Measurements from ENCODE around the gene ZNF664. TPM values are rescaled to one million over a fixed set of nuclear protein-coding genes. Genes with fewer than 3 reads are reported as not detected.

ZNF664 gene
- total and polyA plus RNA-seq, 2 of the 13 experiments (the other 11 are each of a cell fraction or from before 2014, with no cell fraction given): 43.9 to 56.5 TPM

- in situ Hi-C loops (cut with HindIII; ENCODE audit: extremely low pct_ligation_motif_present, low pct_unique_long_range_greater_than_20kb) (no loop called here), intact Hi-C loops (cut with micrococcal nuclease; ENCODE audit: unreplicated experiment) (loop anchor here (10.0 kb wide), 1 partner anchor 275 kb away; the partner anchor contains the start of gene ATP6V0A2)
- H3K27me3 ChIP-seq (ENCODE audit: control insufficient read depth in 1 of 2, insufficient read depth in 2 of 2, low read length in 2 of 2): no peaks in the 10 kb centered on the region
- no peak overlapping the region; the same call in 1 of the 2 replicates for H3K9ac ChIP-seq (ENCODE audit: insufficient read depth, low read depth, low read length)
- no peak for TF ChIP-seq FOXA1 (IDR thresholded peaks at IDR 0.05)
- TF ChIP-seq FOXA1 (CRISPR knock-in tag; IDR thresholded peaks at IDR 0.05): peak; percentile 3; the same call in 1 of the 2 replicates
- TF ChIP-seq ZNF34 (CRISPR knock-in tag; IDR thresholded peaks at IDR 0.05; ENCODE audit: borderline replicate concordance): no peak
- TF ChIP-seq, protein P1, sequence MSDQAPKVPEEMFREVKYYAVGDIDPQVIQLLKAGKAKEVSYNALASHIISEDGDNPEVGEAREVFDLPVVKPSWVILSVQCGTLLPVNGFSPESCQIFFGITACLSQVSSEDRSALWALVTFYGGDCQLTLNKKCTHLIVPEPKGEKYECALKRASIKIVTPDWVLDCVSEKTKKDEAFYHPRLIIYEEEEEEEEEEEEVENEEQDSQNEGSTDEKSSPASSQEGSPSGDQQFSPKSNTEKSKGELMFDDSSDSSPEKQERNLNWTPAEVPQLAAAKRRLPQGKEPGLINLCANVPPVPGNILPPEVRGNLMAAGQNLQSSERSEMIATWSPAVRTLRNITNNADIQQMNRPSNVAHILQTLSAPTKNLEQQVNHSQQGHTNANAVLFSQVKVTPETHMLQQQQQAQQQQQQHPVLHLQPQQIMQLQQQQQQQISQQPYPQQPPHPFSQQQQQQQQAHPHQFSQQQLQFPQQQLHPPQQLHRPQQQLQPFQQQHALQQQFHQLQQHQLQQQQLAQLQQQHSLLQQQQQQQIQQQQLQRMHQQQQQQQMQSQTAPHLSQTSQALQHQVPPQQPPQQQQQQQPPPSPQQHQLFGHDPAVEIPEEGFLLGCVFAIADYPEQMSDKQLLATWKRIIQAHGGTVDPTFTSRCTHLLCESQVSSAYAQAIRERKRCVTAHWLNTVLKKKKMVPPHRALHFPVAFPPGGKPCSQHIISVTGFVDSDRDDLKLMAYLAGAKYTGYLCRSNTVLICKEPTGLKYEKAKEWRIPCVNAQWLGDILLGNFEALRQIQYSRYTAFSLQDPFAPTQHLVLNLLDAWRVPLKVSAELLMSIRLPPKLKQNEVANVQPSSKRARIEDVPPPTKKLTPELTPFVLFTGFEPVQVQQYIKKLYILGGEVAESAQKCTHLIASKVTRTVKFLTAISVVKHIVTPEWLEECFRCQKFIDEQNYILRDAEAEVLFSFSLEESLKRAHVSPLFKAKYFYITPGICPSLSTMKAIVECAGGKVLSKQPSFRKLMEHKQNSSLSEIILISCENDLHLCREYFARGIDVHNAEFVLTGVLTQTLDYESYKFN (CRISPR knock-in tag; conservative IDR thresholded peaks at IDR 0.05): 0 out of 2 replicates have a peak, but pooled peaks have one; percentile 22
- ChIA-PET POLR2A (no interaction called here), CTCF (ENCODE audit: low intra/inter-chr PET ratio, low total read pairs) (no interaction called here)
- DNase-seq (ENCODE audit: low spot score): no peak
- no TSS peak for BruUV-seq (replicated peaks)
- H3K79me2 ChIP-seq (ENCODE audit: insufficient read depth, low read length): peaks cover 30% of the 10 kb centered on the region
- WGBS (ENCODE audit: low lambda C conversion rate): 91% methylated on average over 1 of the region's 1 CpG
- H3K4me2 ChIP-seq (ENCODE audit: low read depth, low read length): no peak overlapping the region
- H4K20me1 ChIP-seq (ENCODE audit: insufficient read depth, low read length): peaks cover 8% of the 10 kb centered on the region
- no peak overlapping the region for H2AFZ ChIP-seq (ENCODE audit: low read length)
- no peak for FAIRE-seq
- peak; percentile 31; the same call in 1 of the 3 replicates for ATAC-seq
- peaks cover 50% of the 10 kb centered on the region for H3K4me1 ChIP-seq (ENCODE audit: insufficient read depth, low read length)
- H3K4me3 ChIP-seq (replicated peaks in 1 of 3; ENCODE audit: insufficient read depth in 1 of 3, low read depth in 2 of 3, low read length in 3 of 3): no peak overlapping the region
- H3K27ac ChIP-seq (ENCODE audit: extremely low read length, insufficient read depth, low read length): peak overlapping the region; percentile 6
- H3K36me3 ChIP-seq (replicated peaks in 1 of 2; ENCODE audit: control insufficient read depth in 1 of 2, insufficient read depth in 2 of 2, low read length in 2 of 2): peaks cover 2 to 68% of the 10 kb centered on the region in 2 experiments
- no peaks in the 10 kb centered on the region for H3K9me3 ChIP-seq (ENCODE audit: low read length)
These were observed 16.7 kb downstream of the ZNF664 start for GRCh38 chr12:123989753-123990152.

GRCh38 chr12:123990511-123990910 lies 17.5 kb downstream of the ZNF664 start:
- H3K79me2 ChIP-seq (ENCODE audit: insufficient read depth, low read length): peaks cover 32% of the 10 kb centered on the region
- H3K4me2 ChIP-seq (ENCODE audit: low read depth, low read length): 0 out of 2 replicates have a peak overlapping the region, but pooled peaks have one; percentile 0
- TF ChIP-seq GZF1 (CRISPR knock-in tag; IDR thresholded peaks at IDR 0.05) (no peak), IKZF1 (IDR thresholded peaks at IDR 0.05) (no peak)
- TF ChIP-seq, protein P2, sequence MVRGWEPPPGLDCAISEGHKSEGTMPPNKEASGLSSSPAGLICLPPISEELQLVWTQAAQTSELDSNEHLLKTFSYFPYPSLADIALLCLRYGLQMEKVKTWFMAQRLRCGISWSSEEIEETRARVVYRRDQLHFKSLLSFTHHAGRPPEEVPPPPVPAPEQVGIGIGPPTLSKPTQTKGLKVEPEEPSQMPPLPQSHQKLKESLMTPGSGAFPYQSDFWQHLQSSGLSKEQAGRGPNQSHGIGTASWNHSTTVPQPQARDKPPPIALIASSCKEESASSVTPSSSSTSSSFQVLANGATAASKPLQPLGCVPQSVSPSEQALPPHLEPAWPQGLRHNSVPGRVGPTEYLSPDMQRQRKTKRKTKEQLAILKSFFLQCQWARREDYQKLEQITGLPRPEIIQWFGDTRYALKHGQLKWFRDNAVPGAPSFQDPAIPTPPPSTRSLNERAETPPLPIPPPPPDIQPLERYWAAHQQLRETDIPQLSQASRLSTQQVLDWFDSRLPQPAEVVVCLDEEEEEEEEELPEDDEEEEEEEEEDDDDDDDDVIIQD (CRISPR knock-in tag; IDR thresholded peaks at IDR 0.05; ENCODE audit: low read depth): no peak
- BruUV-seq (replicated peaks): no TSS peak
- no peak overlapping the region for H3K4me3 ChIP-seq (replicated peaks in 1 of 3; ENCODE audit: insufficient read depth in 1 of 3, low read depth in 2 of 3, low read length in 3 of 3)
- H3K27ac ChIP-seq (ENCODE audit: extremely low read length, insufficient read depth, low read length): peak overlapping the region; percentile 34
- CTCF ChIA-PET (ENCODE audit: low intra/inter-chr PET ratio, low total read pairs): no interaction called here
- no peak for DNase-seq (ENCODE audit: low spot score)
- H3K4me1 ChIP-seq (ENCODE audit: insufficient read depth, low read length): peaks cover 50% of the 10 kb centered on the region
- POLR2A ChIA-PET: no interaction called here
- peak; percentile 60 for FAIRE-seq
- H4K20me1 ChIP-seq (ENCODE audit: insufficient read depth, low read length): peaks cover 8% of the 10 kb centered on the region
- in situ Hi-C loops (cut with HindIII; ENCODE audit: extremely low pct_ligation_motif_present, low pct_unique_long_range_greater_than_20kb): no loop called here
- ATAC-seq: peak; percentile 50; the same call in 2 of the 3 replicates
- H3K27me3 ChIP-seq (ENCODE audit: control insufficient read depth in 1 of 2, insufficient read depth in 2 of 2, low read length in 2 of 2): no peaks in the 10 kb centered on the region
- intact Hi-C loops (cut with micrococcal nuclease; ENCODE audit: unreplicated experiment): no loop called here
- H2AFZ ChIP-seq (ENCODE audit: low read length): no peak overlapping the region
- H3K9me3 ChIP-seq (ENCODE audit: low read length): no peaks in the 10 kb centered on the region
- WGBS (ENCODE audit: low lambda C conversion rate): 81% methylated on average over 4 of the region's 4 CpGs
- peaks cover 2 to 70% of the 10 kb centered on the region in 2 experiments for H3K36me3 ChIP-seq (replicated peaks in 1 of 2; ENCODE audit: control insufficient read depth in 1 of 2, insufficient read depth in 2 of 2, low read length in 2 of 2)
- H3K9ac ChIP-seq (ENCODE audit: insufficient read depth, low read depth, low read length): no peak overlapping the region
